Measurements from ENCODE around the gene FGF22.

GRCh38 chr19:670609-671075 is 31.0 kb downstream of the FGF22 start:
- no peak for TF ChIP-seq POLR2A (IDR thresholded peaks at IDR 0.05; ENCODE audit: low read depth, low read length)
- TF ChIP-seq TAF1 (IDR thresholded peaks at IDR 0.05; ENCODE audit: low read depth, low read length) = no peak
- TF ChIP-seq POLR2AphosphoS5 (IDR thresholded peaks at IDR 0.05; ENCODE audit: low read depth, low read length) = no peak

Data from GM12891 (cell line).